ENCODE measurements around the gene MAP3K8. TPM values are rescaled to one million over a fixed set of nuclear protein-coding genes. Genes with fewer than 3 reads are reported as not detected.
"Not testable (repeated sequence)": the region's sequence is repeated elsewhere in the genome, so short reads cannot be mapped to it uniquely, and the experiment has no call there.

MAP3K8 gene
- total RNA-seq, 1 experiment from 2014 or later: 8.0 TPM

GRCh38 chr10:30443049-30443448, 9.1 kb downstream of the MAP3K8 start:
- no peak for DNase-seq (ENCODE audit: extremely low read depth, low read depth)

- DNase-seq (ENCODE audit: extremely low read depth, low read depth): no peak
Measured at GRCh38 chr10:30445711-30446110, 11.7 kb downstream of the MAP3K8 start.

- no peak for DNase-seq (ENCODE audit: extremely low read depth, low read depth)
Measured at GRCh38 chr10:30447125-30447799, 13.3 kb downstream of the MAP3K8 start.

GRCh38 chr10:30448092-30448491, 14.1 kb downstream of the MAP3K8 start:
- no peak for DNase-seq (ENCODE audit: extremely low read depth, low read depth)

GRCh38 chr10:30453764-30454527, 20.0 kb downstream of the MAP3K8 start:
- no peak for DNase-seq (ENCODE audit: extremely low read depth, low read depth)

GRCh38 chr10:30454744-30455510, 20.9 kb downstream of the MAP3K8 start:
- DNase-seq (ENCODE audit: extremely low read depth, low read depth): no peak

GRCh38 chr10:30455816-30456215, 21.8 kb downstream of the MAP3K8 start:
- no peak for DNase-seq (ENCODE audit: extremely low read depth, low read depth)

- DNase-seq (ENCODE audit: extremely low read depth, low read depth): no peak
Measured at GRCh38 chr10:30456266-30456665, 22.3 kb downstream of the MAP3K8 start.

GRCh38 chr10:30459283-30459682, 25.3 kb downstream of the MAP3K8 start:
- no peak for DNase-seq (ENCODE audit: extremely low read depth, low read depth)

- no peak for DNase-seq (ENCODE audit: extremely low read depth, low read depth)
Measured at GRCh38 chr10:30460121-30460520, 26.1 kb downstream of the MAP3K8 start.

GRCh38 chr10:30462513-30462912, 28.5 kb downstream of the MAP3K8 start:
- DNase-seq (ENCODE audit: extremely low read depth, low read depth): no peak

GRCh38 chr10:30463944-30464451, 30.0 kb downstream of the MAP3K8 start:
- DNase-seq (ENCODE audit: extremely low read depth, low read depth): no peak

GRCh38 chr10:30464675-30465074, 30.7 kb downstream of the MAP3K8 start:
- DNase-seq (ENCODE audit: extremely low read depth, low read depth): no peak

- DNase-seq (ENCODE audit: extremely low read depth, low read depth): no peak
Measured at GRCh38 chr10:30466445-30466844, 32.5 kb downstream of the MAP3K8 start.

- no peak for DNase-seq (ENCODE audit: extremely low read depth, low read depth)
Measured at GRCh38 chr10:30467651-30468338, 33.8 kb downstream of the MAP3K8 start.

GRCh38 chr10:30472414-30473155, 38.6 kb downstream of the MAP3K8 start:
- no peak for DNase-seq (ENCODE audit: extremely low read depth, low read depth)

- DNase-seq (ENCODE audit: extremely low read depth, low read depth): not testable (repeated sequence)
Measured at GRCh38 chr10:30475515-30475914, 41.5 kb downstream of the MAP3K8 start.

- no peak for DNase-seq (ENCODE audit: extremely low read depth, low read depth)
Measured at GRCh38 chr10:30476511-30477155, 42.6 kb downstream of the MAP3K8 start.

GRCh38 chr10:30479513-30479912, 45.5 kb downstream of the MAP3K8 start:
- not testable (repeated sequence) for DNase-seq (ENCODE audit: extremely low read depth, low read depth)
